Measurements from ENCODE around the gene RIMBP3C.
"Not testable (repeated sequence)": the region's sequence is repeated elsewhere in the genome, so short reads cannot be mapped to it uniquely, and the experiment has no call there.

RIMBP3C gene

DNA sequence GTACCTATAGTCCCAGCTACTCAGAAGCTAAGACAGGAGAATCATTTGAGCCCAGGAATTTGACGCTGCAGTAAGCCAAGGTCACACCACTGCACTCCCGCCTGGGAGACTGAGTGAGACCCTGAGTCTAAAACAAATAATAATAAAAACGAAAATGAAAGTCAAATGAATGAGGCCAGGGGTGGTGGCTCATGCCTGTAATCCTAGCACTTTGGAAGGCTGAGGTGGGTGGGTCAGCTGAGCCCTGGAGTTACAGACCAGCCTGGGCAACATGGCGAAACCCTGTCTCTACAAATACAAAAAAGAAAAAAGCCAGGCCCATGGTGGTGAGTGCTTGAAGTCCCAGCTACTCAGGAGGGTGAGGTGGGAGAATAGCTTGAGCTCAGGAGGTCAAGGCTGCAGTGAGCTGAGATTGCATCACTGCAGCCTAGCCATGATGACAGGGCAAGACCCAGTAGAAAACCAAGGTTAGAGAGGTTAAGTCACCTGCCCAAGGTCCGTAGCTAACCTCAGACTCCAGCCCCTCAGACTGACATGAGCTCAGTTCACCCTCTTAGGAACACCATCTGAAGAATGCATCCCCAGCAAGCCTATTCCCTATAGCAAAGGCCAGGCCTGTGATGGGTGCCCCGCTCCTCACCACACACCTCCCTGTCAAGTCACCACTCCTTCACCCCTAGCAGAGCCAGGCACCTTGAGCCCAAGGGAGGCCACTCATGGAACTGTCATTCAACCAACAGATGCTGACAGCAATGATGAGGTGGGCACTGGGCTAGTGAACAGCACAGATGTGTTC lies 24.4 kb downstream of the RIMBP3C start:
- DNase-seq, result not testable (repeated sequence)

DNA sequence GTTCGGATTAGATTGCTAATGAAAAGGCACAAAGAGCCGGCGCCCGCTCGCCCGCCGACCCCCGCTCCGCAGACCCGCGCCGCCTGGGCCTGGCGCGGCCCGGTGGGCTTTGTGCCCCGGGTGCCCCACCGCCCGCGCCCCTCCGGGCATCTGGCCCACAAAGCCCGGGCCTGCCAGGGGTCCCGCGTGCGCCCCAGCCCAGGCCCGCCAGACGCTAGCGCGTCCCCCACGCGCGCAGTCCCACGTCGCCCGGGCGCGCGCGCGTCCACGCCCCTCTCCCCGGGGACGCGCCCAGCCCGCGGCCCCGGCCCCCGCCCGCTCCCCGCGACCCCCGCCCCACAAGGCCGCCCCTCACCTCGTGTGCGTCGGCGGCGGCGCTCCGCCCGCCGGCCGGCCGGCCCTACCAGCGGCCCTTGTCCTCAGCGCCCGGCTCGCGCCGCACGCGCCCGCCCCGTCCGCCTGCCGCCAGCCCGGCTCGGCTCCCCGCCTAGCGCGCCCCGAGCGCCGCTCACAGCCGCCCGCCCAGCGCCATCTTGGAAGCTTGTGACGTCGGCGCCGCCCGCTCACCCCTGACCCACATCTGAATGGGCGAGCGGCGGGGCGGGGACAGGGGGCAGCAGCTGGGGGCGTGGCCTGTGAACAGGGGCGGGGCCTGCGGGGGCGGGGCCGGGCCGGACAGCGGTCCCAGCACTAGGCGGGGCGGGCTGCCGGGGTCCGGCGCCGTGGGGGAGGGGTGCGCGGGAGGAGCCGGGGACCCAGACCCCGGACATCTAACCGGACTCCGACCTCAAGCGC lies 34.1 kb downstream of the RIMBP3C start:
- not testable (repeated sequence) for DNase-seq

DNA sequence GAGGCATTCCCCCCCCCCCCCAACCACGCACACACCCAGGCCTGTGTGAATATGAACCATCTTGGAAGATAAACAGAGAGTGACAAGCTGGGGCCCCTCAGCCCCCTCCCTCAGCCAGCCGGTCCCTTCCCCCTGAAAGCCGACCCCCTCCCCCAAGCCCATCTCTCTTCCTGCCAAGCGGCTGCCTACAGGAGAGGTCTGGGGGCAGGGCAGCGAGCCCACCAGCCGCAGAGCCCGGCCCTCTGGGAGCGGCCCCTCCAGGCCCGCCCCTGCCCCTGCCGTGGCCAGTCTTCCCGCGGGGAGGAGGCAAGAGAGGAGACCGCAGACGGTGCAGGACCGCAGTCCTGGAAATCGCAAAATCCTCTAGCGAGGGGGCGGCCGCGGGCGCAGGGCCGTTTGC lies 34.7 kb downstream of the RIMBP3C start:
- not testable (repeated sequence) for DNase-seq

DNA sequence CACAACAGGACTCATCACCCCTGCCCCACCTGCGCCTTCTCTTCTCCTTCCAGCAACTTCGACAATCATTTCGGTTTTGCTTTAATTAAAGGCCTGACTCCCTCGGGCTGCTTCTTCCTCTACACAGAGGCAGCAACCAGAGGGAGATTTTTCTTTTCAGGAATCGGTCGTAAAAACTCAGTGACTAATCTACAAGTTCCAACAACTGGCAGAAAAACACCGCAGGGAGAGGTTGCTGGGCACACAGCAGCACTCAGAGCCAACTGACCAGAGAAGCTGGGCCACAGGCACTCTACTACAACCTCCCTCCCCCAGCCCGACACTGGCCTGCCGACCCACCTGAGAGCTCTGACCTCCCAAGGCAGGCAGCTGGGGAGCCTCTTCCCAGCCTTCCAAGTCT lies 36.0 kb downstream of the RIMBP3C start:
- not testable (repeated sequence) for DNase-seq

DNA sequence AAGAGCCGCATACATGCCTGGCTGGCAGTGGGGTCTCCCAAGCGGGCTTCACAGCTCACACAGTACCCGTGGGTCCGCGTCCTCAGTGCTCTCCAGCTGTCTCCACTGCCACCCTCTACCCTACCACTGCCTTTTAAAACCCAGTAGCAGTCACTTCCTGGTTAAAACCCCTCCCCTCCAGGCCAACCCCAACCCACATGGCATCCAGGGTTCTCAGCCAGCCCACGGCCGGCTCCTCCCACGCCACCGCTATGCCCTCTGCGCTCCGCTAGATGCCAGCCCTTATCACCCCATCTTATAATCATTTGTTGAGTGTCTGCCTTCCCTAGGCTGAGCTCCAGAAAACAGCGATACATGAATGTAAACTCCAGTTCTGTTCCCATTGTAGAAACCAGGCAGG lies 37.1 kb downstream of the RIMBP3C start:
- not testable (repeated sequence) for DNase-seq

DNA sequence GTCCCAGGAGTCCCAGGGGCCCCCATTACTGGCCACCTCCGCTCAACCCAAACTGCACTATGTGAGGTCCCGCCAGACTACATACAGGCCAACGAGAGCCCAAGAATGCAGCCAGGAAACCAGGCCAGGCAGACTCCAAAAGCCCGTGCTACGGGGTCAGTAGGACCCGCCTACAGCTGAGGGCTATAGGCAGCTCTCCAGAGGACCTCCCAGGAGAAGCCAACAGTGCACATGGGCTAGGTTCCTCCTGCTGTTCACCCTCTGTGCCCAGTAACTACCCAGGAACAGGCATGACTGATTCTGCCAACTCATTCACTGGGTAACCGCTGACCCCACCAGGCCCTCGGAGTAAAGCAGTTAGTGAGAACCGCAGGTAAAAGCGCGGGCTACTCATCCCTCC lies 39.2 kb downstream of the RIMBP3C start:
- not testable (repeated sequence) for DNase-seq

DNA sequence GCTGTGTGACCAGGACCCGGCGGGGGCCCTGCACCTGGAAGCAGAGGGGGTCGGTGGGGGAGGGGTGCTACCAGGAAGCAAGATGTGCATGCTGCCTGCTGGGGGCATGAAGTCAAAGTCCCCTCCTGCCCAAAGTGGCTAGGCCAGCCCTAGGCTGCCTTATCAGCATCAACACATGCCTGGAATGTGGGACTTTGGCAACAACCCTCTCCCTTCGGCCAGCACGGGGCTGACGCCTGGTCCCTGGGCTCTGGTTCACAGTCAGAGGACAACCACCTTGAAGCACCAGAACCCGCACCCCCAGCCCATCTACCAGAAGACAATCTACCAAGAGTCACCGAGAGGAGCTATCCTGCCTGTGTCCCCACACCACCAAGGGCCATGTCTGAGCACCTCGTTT lies 40.9 kb downstream of the RIMBP3C start:
- DNase-seq, result not testable (repeated sequence)

DNA sequence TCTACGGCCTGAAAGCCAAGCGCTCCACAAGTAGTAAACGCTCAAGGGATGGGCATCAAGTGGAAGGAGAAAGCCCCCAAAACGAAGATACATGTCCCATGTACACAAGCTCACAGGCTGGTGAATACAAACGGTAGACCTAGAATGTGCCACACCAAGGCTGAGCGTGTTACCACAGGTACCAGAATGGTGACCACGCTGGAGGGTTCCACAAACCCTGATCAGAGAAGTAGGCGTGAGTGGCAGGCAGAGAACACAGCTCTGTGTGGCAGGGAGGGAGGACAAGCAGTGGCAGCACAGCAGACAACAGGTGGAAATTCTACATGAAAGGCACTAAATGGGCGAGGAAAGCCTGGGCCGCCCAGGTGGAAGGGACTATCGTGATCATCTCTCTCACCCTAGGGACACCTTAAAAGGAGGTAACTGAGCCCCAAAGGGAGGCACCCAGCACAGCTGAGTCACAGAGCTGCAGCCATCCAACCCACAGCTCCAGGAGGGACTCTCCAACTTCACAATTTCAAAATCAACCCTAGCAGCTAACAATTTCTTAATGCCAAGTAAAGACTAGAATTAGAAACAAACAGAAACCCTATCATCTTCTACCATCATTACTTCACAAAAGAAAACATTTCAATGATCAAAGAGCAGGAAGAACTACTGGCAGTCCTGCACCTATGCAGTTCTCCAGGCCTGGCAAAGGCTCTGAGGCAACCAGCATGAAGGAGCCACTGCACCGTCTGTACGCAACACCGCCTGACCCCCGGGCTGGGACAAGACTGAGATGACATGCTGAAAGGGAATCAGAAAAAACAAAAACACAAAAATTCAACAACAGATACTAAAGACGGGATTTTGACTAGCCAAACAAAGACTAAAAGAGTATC lies 51.4 kb downstream of the RIMBP3C start:
- DNase-seq, result not testable (repeated sequence)

DNA sequence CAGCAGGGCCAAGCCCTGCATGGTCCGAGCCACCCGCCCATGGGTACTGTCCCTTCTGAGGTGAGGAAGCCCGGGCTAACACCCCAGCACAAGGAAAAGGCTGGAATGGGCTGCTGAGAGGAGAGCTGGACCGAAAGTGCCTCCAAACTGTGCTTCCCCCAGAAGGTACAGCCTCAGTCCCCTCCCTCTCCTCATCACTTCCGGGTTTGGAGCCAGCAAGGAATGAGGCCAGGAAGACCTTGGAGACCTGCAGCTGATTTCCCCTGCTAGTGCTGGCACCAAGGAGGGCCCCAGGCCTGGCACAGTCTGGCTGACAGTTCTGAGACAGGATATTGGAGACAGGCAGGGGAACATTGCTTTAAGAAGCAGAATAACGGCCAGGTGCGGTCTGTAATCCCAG lies 52.8 kb downstream of the RIMBP3C start:
- not testable (repeated sequence) for DNase-seq

DNA sequence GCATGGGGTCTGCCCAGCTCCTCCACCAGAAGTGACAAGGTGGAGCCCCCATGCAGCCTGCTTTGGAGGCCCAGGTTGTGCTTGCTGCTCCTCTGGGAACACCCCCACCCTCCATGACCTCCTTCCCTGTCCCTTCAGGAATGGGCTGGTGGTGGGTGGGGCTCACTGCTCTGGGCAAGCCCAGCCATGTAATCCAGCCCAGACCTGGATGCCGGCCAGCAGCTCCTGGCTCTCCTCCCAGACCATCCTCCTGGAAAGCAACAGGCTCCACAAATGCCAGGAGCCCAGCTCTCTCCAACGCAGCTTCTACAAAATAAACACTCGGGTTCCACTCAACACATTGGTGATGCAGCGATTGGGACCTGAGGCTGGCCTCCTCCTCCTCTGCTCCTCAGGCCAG lies 53.3 kb downstream of the RIMBP3C start:
- DNase-seq, result not testable (repeated sequence)

Measured in NCI-H526 treated with DMSO at 0.1 percent for 48 hours (cell line).